Thoracic aorta (tissue), 2 donors: Measurements from ENCODE around the gene POC1A. TPM values are rescaled to one million over a fixed set of nuclear protein-coding genes. Genes with fewer than 3 reads are reported as not detected.

Experiments used
- ATAC-seq: fragments of 150-250 bp; one replicate; pipeline ENCODE4 v1.8.0; 2017; ENCODE audit warnings: low read depth; ENCODE audit not compliant: insufficient number of reproducible peaks, low FRiP score
- DNase-seq: peaks from one replicate; pipeline ENCODE4 v3.0.0-alpha.2; 2020; ENCODE audit warnings: low spot score
- H3K27ac ChIP-seq, 2 donors: fragments of 200-600 bp; sonication (generic); 1 replicate in 1 of 2; 2 replicates in 1 of 2; pipeline ENCODE4 v1.5.1; 2016; ENCODE audit warnings: mild to moderate bottlenecking in 2 of 2, moderate library complexity in 2 of 2
- H3K27me3 ChIP-seq: fragments of 200-600 bp; sonication (generic); replicated peaks from 2 replicates; pipeline ENCODE4 v1.6.0; 2016; ENCODE audit warnings: mild to moderate bottlenecking; ENCODE audit not compliant: insufficient read depth
- H3K36me3 ChIP-seq: fragments of 200-600 bp; sonication (generic); one replicate; pipeline ENCODE4 v1.5.1; 2016
- H3K4me1 ChIP-seq, 2 donors: fragments of 200-600 bp; sonication (generic); 1 replicate in 1 of 2; 2 replicates in 1 of 2; pipeline versions ENCODE4 v1.5.1 to v1.6.0; 2016; ENCODE audit warnings: low read depth in 2 of 2, mild to moderate bottlenecking in 1 of 2; ENCODE audit not compliant: control insufficient read depth in 1 of 2
- H3K4me3 ChIP-seq: fragments of 200-600 bp; sonication (generic); 2 replicates; pipeline ENCODE4 v1.5.1; 2016; ENCODE audit warnings: mild to moderate bottlenecking
- H3K9me3 ChIP-seq: fragments of 200-600 bp; sonication (generic); 2 replicates; pipeline ENCODE4 v1.5.1; 2016
- total RNA-seq, 2 donors: library from RNA; depleted of rRNA; stranded (reverse); fragments of >200 nt; gene quantifications; one replicate each; pipeline versions ENCODE4 v1.1.0 to v1.2.3, GENCODE V29; 2016
- TF ChIP-seq, protein P1 (sequence below): fragments of 200-600 bp; sonication (generic); IDR thresholded peaks from one replicate; pipeline ENCODE4 v1.5.1; 2019; ENCODE audit warnings: antibody characterized with exemption

The POC1A gene
- total RNA-seq, 2 donors from 2014 or later: 8.1 TPM; not detected in 1

DNA sequence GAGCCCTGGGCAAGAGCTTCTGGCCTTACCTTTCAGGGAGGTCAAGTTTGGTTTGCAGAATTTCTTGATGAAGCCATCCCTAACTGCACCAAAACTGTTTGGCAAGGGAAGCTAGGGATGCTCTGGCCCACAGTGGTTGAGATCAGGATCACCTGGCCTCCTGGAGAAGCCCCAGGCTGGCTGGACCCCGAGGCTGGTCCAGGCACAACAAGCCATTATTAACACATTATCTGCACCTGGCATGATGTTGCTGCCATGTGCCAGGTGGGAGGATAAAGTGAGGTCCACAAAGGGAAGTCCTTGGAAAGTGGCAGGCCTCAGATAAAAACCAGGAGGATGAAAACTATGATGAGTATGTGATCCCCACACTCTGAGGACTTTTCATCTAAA is 62.0 kb downstream of the POC1A start:
- Histone ChIP-seq H3K4me3 (no peak overlapping the region), H3K36me3 (no peaks in the 10 kb centered on the region), H3K4me1 (peaks cover 36 to 58% of the 10 kb centered on the region in 2 donors), H3K9me3 (no peaks in the 10 kb centered on the region), H3K27ac (peak overlapping the region; percentile 93 to 95), H3K27me3 (no peaks in the 10 kb centered on the region)
- ATAC-seq (no peak), DNase-seq (no peak)
- TF ChIP-seq, protein P1, sequence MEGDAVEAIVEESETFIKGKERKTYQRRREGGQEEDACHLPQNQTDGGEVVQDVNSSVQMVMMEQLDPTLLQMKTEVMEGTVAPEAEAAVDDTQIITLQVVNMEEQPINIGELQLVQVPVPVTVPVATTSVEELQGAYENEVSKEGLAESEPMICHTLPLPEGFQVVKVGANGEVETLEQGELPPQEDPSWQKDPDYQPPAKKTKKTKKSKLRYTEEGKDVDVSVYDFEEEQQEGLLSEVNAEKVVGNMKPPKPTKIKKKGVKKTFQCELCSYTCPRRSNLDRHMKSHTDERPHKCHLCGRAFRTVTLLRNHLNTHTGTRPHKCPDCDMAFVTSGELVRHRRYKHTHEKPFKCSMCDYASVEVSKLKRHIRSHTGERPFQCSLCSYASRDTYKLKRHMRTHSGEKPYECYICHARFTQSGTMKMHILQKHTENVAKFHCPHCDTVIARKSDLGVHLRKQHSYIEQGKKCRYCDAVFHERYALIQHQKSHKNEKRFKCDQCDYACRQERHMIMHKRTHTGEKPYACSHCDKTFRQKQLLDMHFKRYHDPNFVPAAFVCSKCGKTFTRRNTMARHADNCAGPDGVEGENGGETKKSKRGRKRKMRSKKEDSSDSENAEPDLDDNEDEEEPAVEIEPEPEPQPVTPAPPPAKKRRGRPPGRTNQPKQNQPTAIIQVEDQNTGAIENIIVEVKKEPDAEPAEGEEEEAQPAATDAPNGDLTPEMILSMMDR: no peak

DNA sequence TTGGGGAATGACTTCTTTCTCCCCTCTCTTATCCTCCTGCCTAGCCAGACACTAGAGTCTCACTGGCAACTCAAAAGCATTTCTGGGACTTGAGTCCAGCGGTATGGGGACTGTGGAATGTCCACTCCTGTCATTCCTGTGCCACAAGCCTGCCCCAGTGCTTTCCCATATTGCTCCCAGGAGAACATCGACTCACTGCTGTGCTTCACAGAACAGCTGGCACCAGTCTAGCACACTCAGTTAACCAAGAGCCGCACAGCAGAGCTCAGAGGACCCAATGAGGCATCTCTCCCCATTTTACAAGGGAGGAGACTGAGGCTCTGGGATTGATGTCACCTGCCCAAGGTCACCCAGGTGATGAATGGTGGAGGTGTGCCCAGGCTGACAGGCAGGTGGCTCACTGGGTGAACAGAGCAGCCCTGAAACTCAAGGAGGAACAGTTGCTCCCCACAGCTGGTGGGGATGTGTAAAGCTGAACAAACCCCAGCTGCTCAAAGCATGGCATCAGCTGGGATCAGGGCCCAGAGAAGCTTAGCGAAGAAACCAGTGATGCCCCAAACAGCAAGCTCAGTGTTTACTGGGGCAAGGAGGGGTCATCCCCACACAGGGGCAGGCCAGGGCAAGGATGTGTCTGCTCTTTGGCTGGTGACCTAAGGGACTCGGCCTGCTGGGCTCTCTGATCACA is 62.5 kb downstream of the POC1A start:
- no peak for DNase-seq
- TF ChIP-seq, protein P1: no peak

DNA sequence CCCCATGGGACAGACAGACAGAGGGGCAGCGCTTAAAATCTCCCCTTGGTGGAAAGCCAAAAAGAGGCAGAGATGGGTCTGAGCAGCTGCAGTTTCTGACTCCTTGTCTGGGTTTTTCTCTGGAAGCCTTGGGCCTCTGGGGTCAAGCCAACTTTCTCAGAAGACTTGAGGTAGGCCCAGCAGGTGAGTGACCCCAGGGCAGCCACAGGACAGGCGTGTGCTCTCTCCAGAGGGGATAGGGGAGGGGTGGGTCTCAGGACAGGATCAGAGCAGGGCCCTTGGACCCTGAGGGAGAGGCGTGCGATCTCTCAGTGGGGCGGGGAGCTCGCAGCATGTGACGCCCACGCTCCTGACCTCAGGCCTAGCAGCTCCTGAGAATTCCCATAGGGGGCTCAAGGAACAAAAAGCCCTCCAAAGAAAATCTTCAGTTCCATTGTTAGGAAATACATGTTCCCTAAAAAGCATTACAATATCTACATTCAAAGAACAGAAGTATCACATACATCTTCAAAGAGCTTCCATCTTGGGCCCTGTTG is 63.2 kb downstream of the POC1A start:
- H3K27ac ChIP-seq: peak overlapping the region; percentile 93 to 95
- TF ChIP-seq, protein P1: no peak
- H3K36me3 ChIP-seq: no peaks in the 10 kb centered on the region
- H3K4me3 ChIP-seq: no peak overlapping the region
- peaks cover 36 to 63% of the 10 kb centered on the region in 2 donors for H3K4me1 ChIP-seq
- H3K9me3 ChIP-seq: no peaks in the 10 kb centered on the region
- DNase-seq (no peak), ATAC-seq (no peak)
- H3K27me3 ChIP-seq: no peaks in the 10 kb centered on the region

More for the DNA sequence above, 62.5 kb downstream of the POC1A start:
- ATAC-seq: no peak
- H3K27me3 ChIP-seq: no peaks in the 10 kb centered on the region
- H3K36me3 ChIP-seq: no peaks in the 10 kb centered on the region
- peak overlapping the region; percentile 93 to 95 for H3K27ac ChIP-seq
- no peaks in the 10 kb centered on the region for H3K9me3 ChIP-seq
- no peak overlapping the region for H3K4me3 ChIP-seq
- H3K4me1 ChIP-seq: peaks cover 36 to 63% of the 10 kb centered on the region in 2 donors

DNA sequence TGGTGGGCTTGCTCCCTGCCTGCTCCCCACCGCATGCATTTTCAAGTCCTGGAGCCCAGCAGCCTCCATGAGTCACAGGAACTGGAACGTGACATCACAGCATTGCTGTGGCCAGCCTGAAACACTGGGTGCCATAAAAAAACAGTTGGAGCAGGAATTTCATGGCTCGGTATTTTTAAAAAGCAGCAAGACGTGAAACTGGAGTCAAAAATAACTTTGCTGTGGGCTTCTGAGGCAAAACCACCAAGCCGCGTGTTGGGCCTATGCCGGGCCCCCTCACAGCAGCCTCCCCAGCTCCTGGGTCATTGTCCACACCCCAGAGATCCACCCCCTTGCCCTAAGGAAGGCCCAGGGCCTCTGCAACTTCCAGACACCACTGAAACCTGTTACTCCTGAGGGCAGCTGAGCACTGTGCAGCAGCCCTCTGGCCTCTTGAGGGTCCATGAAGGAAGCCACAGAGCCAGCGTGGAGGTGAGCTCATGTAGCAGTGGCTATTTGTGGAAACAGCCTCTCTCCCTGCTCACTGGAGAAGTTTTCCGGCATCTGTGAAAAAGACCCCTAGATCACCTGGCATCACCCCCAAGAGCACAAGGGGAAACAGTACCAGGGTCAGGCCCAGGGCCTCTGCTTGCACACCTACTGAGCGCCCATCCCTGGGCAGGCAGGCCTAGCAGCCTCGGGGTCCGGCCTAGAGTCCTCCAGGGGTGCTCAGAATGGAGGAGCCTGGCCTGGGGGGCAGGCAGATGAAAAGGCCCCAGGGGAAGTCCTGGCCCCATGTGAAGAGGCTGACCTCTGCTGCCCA is 63.9 kb downstream of the POC1A start:
- Histone ChIP-seq H3K9me3 (no peaks in the 10 kb centered on the region), H3K4me1 (peaks cover 36 to 63% of the 10 kb centered on the region in 2 donors), H3K36me3 (no peaks in the 10 kb centered on the region), H3K27ac (peak overlapping the region; percentile 93 to 95), H3K27me3 (no peaks in the 10 kb centered on the region), H3K4me3 (no peak overlapping the region)
- DNase-seq (peak; percentile 45), ATAC-seq (peak; percentile 78)
- TF ChIP-seq, protein P1: no peak

DNA sequence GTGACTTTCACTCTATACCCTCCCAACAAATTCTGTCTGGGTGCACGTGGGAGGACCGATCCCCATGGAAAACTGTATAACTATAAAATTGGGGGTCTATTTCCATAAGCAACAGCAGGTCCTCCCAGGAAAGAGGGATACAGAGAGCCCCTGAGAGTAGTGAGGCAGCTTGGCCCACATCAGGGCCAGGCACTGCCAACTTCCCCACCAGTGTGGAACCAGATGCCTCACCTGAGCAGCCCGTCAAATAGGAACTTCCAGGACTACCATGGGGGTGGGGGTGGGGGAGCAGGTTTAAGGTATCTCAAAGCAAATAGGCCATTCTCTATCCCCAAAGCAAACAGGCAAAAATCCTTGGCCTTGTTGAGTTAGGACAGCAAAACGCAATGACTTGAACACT is 64.5 kb downstream of the POC1A start:
- ATAC-seq (no peak), DNase-seq (no peak)
- Histone ChIP-seq H3K4me1 (peaks cover 36 to 63% of the 10 kb centered on the region in 2 donors), H3K36me3 (no peaks in the 10 kb centered on the region), H3K4me3 (no peak overlapping the region), H3K9me3 (no peaks in the 10 kb centered on the region), H3K27ac (peak overlapping the region; percentile 93 to 95), H3K27me3 (no peaks in the 10 kb centered on the region)
- TF ChIP-seq, protein P1: no peak
